Effector memory CD8-positive, alpha-beta T cell (primary cell): ENCODE measurements around the gene CDKN3.
"Not testable (repeated sequence)": the region's sequence is repeated elsewhere in the genome, so short reads cannot be mapped to it uniquely, and the experiment has no call there.

Experiments used
- ATAC-seq: fragments of 150-1000 bp; cut with Tn5 transposase; replicated peaks from 2 replicates; pipeline ENCODE4 v1.10.0; 2021; ENCODE audit warnings: mild to moderate bottlenecking, moderate library complexity
- DNase-seq, 3 experiments: peaks; one replicate each; pipeline ENCODE4 v3.0.0; 2021
- H3K27ac Mint-ChIP-seq, 2 donors: one replicate each; pipeline ENCODE4 v1.8.0; 2022; ENCODE audit warnings: mild to moderate bottlenecking in 2 of 2, mixed read lengths in 2 of 2, moderate library complexity in 2 of 2
- H3K27me3 Mint-ChIP-seq, 2 donors: one replicate each; pipeline ENCODE4 v1.8.0; 2022; ENCODE audit warnings: mixed read lengths in 2 of 2
- H3K36me3 Mint-ChIP-seq: one replicate; pipeline ENCODE4 v1.8.0; 2022; ENCODE audit warnings: mild to moderate bottlenecking, moderate library complexity, mixed read lengths; ENCODE audit not compliant: insufficient read depth
- H3K4me1 Mint-ChIP-seq, 2 donors: one replicate each; pipeline ENCODE4 v1.8.0; 2022; ENCODE audit warnings: low read depth in 2 of 2, mixed read lengths in 2 of 2
- H3K4me3 Mint-ChIP-seq, 2 donors: one replicate each; pipeline ENCODE4 v1.8.0; 2022; ENCODE audit warnings: mild to moderate bottlenecking in 2 of 2, mixed read lengths in 2 of 2, moderate library complexity in 2 of 2
- H3K9me3 Mint-ChIP-seq, 2 donors: one replicate each; pipeline ENCODE4 v1.8.0; 2022; ENCODE audit warnings: mixed read lengths in 2 of 2

CDKN3 gene

DNA sequence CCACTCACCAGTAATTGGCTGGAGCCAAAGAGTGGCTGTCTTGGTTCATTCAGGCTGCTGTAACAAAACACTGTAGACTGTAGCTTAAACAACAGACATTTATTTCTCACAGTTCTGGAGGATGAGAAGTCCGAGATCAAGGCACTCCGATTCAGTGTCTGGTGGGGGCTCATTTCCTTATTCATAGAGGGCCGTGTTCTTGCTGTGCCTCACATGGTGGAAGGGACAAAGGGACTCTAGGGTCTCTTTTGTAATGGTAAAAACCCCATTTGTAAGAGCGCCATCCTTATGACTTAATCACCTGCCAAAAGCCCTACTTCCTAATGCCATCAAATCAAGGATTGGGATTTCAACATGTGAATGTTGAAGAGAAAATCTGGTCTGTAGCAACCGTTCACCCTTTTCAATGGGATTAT is 34.7 kb upstream of the CDKN3 start:
- Mint-ChIP-seq H3K27ac (no peak overlapping the region), H3K4me1 (peaks cover 0 to 6% of the 10 kb centered on the region in 2 donors), H3K4me3 (no peak overlapping the region), H3K36me3 (no peaks in the 10 kb centered on the region), H3K9me3 (no peaks in the 10 kb centered on the region), H3K27me3 (peaks cover 61 to 68% of the 10 kb centered on the region in 2 donors)
- no peak for ATAC-seq
- no peak for DNase-seq

DNA sequence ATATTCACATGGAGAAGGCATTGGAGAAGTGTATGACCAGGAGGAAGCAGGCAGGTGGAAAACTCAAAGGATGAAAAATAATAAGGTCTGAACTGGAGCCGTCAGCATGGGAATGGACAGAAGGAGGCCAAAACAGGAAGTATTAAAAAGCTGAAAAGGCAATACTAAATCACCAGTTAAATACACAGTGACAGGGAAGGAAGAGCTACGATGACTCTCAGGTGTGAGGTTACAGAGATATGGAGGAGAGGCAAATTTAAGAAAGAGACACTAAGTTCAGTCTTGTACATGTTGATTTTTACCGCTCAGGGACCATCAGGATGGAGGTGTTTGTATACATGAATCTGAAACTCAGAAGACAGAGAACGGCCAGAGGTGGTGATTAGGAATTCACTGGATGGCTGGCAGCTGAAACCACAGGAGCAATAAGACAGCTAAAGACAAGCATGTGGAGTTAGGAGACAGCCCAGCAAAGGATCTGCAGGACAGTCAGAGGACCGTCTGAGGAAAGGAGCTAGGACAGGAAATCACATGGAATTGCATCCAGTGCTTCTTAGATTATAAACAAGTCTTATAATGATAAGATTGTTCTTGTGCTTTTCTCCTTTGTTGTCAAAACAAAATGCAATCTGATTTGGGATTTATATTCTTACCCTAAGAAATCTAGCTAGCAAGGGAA is 33.9 kb upstream of the CDKN3 start:
- H3K9me3 Mint-ChIP-seq, result no peaks in the 10 kb centered on the region
- peaks cover 0 to 6% of the 10 kb centered on the region in 2 donors for H3K4me1 Mint-ChIP-seq
- peaks cover 61 to 70% of the 10 kb centered on the region in 2 donors for H3K27me3 Mint-ChIP-seq
- H3K36me3 Mint-ChIP-seq, result no peaks in the 10 kb centered on the region
- ATAC-seq (no peak), DNase-seq (no peak)
- H3K4me3 Mint-ChIP-seq, result no peak overlapping the region
- H3K27ac Mint-ChIP-seq, result no peak overlapping the region

- DNase-seq, result no peak
- no peak overlapping the region for H3K4me3 Mint-ChIP-seq
- no peaks in the 10 kb centered on the region for H3K36me3 Mint-ChIP-seq
Measured at GRCh38 chr14:54364555-54365415, 32.0 kb upstream of the CDKN3 start.

GRCh38 chr14:54366736-54367735 is 29.8 kb upstream of the CDKN3 start:
- Mint-ChIP-seq H3K27ac (no peak overlapping the region), H3K36me3 (no peaks in the 10 kb centered on the region), H3K27me3 (peaks cover 38 to 55% of the 10 kb centered on the region in 2 donors), H3K9me3 (no peaks in the 10 kb centered on the region), H3K4me1 (peaks cover 0 to 6% of the 10 kb centered on the region in 2 donors), H3K4me3 (no peak overlapping the region)
- DNase-seq, result peak in 2 of 3 experiments; percentile 2 to 5
- ATAC-seq, result peak; percentile 83

More at GRCh38 chr14:54364555-54365415, 32.0 kb upstream of the CDKN3 start:
- H3K4me1 Mint-ChIP-seq, result peaks cover 0 to 6% of the 10 kb centered on the region in 2 donors
- no peaks in the 10 kb centered on the region for H3K9me3 Mint-ChIP-seq
- no peak for ATAC-seq
- no peak overlapping the region for H3K27ac Mint-ChIP-seq
- H3K27me3 Mint-ChIP-seq, result peaks cover 47 to 62% of the 10 kb centered on the region in 2 donors

- Mint-ChIP-seq H3K4me3 (no peak overlapping the region), H3K9me3 (no peaks in the 10 kb centered on the region), H3K27me3 (peaks cover 30 to 43% of the 10 kb centered on the region in 2 donors), H3K36me3 (no peaks in the 10 kb centered on the region), H3K27ac (no peak overlapping the region), H3K4me1 (peaks cover 0 to 6% of the 10 kb centered on the region in 2 donors)
- ATAC-seq (no peak), DNase-seq (no peak)
Measured at GRCh38 chr14:54368291-54368690, 28.5 kb upstream of the CDKN3 start.

DNA sequence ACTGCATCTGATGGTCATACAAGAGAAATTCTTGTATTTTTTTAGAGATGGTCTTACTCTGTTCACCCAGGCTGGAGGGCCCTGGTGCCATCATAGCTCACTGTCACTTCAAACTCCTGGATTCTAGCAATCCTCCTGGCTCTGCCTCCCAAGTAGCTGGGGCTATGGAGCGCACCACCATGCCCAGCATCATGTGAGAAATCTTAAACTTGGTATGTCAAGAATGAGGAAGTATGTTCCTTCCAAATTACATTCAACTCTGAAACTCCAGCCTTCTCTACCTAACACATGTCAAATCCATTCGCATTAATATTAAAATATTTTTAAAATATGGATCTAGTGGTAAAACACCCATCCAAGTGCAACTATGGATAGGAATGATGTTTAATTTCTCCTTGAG is 27.5 kb upstream of the CDKN3 start:
- Mint-ChIP-seq H3K27me3 (peaks cover 25 to 36% of the 10 kb centered on the region in 2 donors), H3K4me3 (no peak overlapping the region), H3K9me3 (no peaks in the 10 kb centered on the region), H3K36me3 (no peaks in the 10 kb centered on the region), H3K27ac (no peak overlapping the region), H3K4me1 (peaks cover 0 to 5% of the 10 kb centered on the region in 2 donors)
- no peak for DNase-seq
- no peak for ATAC-seq

DNA sequence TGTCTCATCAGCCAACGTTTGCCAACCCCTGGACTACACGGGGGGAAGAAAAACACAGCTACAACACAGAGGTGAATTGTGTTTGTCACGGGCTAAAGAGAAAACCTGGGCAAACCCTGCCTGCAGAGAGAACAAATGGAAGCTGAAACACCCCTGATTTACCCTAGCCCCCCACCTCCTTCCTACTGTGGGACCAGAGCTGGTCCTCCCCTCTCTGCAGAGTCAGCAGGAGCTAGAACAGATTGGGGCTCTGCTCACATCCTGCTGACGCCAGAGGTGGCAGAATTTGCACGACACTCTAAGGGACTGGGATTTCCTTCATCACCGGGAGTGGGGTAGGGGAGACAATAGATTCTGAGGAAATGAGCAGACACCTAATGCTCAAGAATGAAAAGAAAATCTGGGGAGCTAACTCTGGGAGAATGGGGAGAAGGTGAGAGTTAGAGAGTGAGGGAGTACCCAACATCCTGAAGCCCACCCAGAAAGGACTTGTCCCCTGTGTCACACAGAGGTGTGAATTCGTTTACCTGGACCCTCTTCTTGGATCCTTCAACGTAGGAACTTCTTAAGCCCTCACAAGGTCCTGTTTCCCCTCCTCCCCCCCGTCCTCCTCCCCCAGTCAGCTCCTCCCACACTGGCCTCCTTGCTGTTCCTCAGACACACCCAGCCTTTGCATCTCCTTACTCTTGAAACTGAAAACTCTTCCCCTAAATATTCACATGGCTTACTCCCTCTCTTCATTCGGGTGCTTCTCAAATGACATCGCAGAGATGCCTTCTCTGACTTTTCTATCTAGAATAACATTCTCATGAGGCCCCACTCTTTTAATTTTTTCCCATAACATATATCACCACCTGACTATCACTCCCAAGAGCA is 26.2 kb upstream of the CDKN3 start:
- Mint-ChIP-seq H3K36me3 (no peaks in the 10 kb centered on the region), H3K4me1 (peaks cover 0 to 5% of the 10 kb centered on the region in 2 donors), H3K27ac (no peak overlapping the region), H3K9me3 (no peaks in the 10 kb centered on the region), H3K27me3 (peaks cover 31 to 45% of the 10 kb centered on the region in 2 donors), H3K4me3 (no peak overlapping the region)
- DNase-seq (no peak), ATAC-seq (no peak)

- Mint-ChIP-seq H3K27ac (no peak overlapping the region), H3K27me3 (peaks cover 17 to 52% of the 10 kb centered on the region in 2 donors), H3K36me3 (no peaks in the 10 kb centered on the region), H3K4me1 (no peaks in the 10 kb centered on the region), H3K9me3 (no peaks in the 10 kb centered on the region), H3K4me3 (no peak overlapping the region)
- ATAC-seq, result no peak
- no peak for DNase-seq
Measured at GRCh38 chr14:54374117-54374884, 22.5 kb upstream of the CDKN3 start.

- Mint-ChIP-seq H3K36me3 (no peaks in the 10 kb centered on the region), H3K27me3 (peaks cover 21 to 57% of the 10 kb centered on the region in 2 donors), H3K4me3 (no peak overlapping the region), H3K9me3 (no peaks in the 10 kb centered on the region), H3K4me1 (no peaks in the 10 kb centered on the region), H3K27ac (no peak overlapping the region)
- DNase-seq (no peak), ATAC-seq (no peak)
Measured at GRCh38 chr14:54377501-54377900, 19.3 kb upstream of the CDKN3 start.

DNA sequence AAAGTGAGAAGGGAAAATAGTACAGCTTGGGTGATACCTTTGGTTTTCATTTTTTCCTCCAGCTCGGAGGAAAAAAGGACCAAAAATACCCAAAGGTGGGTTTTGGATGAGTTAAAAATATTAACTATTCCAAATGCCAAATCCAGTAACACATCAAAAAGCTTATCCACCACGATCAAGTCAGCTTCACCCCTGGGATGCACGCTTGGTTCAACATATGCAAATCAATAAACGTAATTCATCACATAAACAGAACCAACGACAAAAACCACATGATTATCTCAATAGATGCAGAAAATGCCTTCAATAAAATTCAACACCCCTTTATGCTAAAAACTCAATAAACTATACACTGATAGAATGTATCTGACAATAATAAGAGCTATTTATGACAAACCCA is 17.9 kb upstream of the CDKN3 start:
- H3K4me3 Mint-ChIP-seq, H3K9me3 Mint-ChIP-seq, ATAC-seq, H3K27ac Mint-ChIP-seq, H3K36me3 Mint-ChIP-seq, DNase-seq, H3K4me1 Mint-ChIP-seq: not testable (repeated sequence)
- peaks cover 21 to 57% of the 10 kb centered on the region in 2 donors for H3K27me3 Mint-ChIP-seq

GRCh38 chr14:54380558-54380957 is 16.2 kb upstream of the CDKN3 start:
- ATAC-seq, H3K4me1 Mint-ChIP-seq, H3K4me3 Mint-ChIP-seq, H3K36me3 Mint-ChIP-seq, H3K27ac Mint-ChIP-seq, H3K9me3 Mint-ChIP-seq, DNase-seq: not testable (repeated sequence)
- peaks cover 22 to 46% of the 10 kb centered on the region in 2 donors for H3K27me3 Mint-ChIP-seq

- H3K4me3 Mint-ChIP-seq, result no peak overlapping the region
- no peaks in the 10 kb centered on the region for H3K9me3 Mint-ChIP-seq
- H3K27me3 Mint-ChIP-seq, result peaks cover 27 to 40% of the 10 kb centered on the region in 2 donors
- DNase-seq, result no peak
- no peak overlapping the region for H3K27ac Mint-ChIP-seq
- H3K4me1 Mint-ChIP-seq, result no peaks in the 10 kb centered on the region
- no peak for ATAC-seq
- H3K36me3 Mint-ChIP-seq, result no peaks in the 10 kb centered on the region
Measured at GRCh38 chr14:54381821-54382220, 15.0 kb upstream of the CDKN3 start.
